Type B pancreatic cell (in vitro differentiated cells): ENCODE measurements around the gene MTMR2. TPM values are rescaled to one million over a fixed set of nuclear protein-coding genes. Genes with fewer than 3 reads are reported as not detected.
"Not testable (repeated sequence)": the region's sequence is repeated elsewhere in the genome, so short reads cannot be mapped to it uniquely, and the experiment has no call there.

Experiments
- DNase-seq: peaks from one replicate; pipeline ENCODE4 v3.0.0; 2021; ENCODE audit warnings: mixed read lengths; ENCODE audit not compliant: unreplicated experiment; ENCODE audit errors: extremely low spot score
- H3K27ac Mint-ChIP-seq: 2 replicates; pipeline ENCODE4 v1.8.0; 2021; ENCODE audit warnings: mild to moderate bottlenecking, mixed read lengths
- H3K27me3 Mint-ChIP-seq: 2 replicates; pipeline ENCODE4 v1.8.0; 2021; ENCODE audit warnings: mixed read lengths
- H3K36me3 Mint-ChIP-seq: 2 replicates; pipeline ENCODE4 v1.8.0; 2021; ENCODE audit warnings: mixed read lengths
- H3K4me1 Mint-ChIP-seq: one replicate; pipeline ENCODE4 v1.8.0; 2021; ENCODE audit warnings: mixed read lengths; ENCODE audit not compliant: unreplicated experiment
- H3K4me3 Mint-ChIP-seq: 2 replicates; pipeline ENCODE4 v1.8.0; 2021; ENCODE audit warnings: mild to moderate bottlenecking, mixed read lengths
- H3K9me3 Mint-ChIP-seq: 2 replicates; pipeline ENCODE4 v1.8.0; 2021; ENCODE audit warnings: mixed read lengths
- total RNA-seq: library from RNA; stranded (reverse); gene quantifications from 2 replicates; pipeline ENCODE4 v1.2.1, GENCODE V29; 2021; ENCODE audit warnings: low replicate concordance
- TF ChIP-seq, protein P1 (sequence below): fragments of 200-600 bp; sonication (generic); conservative IDR thresholded peaks from 2 replicates; pipeline ENCODE4 v1.5.0; 2021; ENCODE audit warnings: antibody characterized with exemption, mild to moderate bottlenecking

MTMR2 gene
- total RNA-seq, 1 donor from 2014 or later = 38.9 TPM

GRCh38 chr11:95816037-95816436 lies 107.9 kb downstream of the MTMR2 start:
- TF ChIP-seq, protein P1, sequence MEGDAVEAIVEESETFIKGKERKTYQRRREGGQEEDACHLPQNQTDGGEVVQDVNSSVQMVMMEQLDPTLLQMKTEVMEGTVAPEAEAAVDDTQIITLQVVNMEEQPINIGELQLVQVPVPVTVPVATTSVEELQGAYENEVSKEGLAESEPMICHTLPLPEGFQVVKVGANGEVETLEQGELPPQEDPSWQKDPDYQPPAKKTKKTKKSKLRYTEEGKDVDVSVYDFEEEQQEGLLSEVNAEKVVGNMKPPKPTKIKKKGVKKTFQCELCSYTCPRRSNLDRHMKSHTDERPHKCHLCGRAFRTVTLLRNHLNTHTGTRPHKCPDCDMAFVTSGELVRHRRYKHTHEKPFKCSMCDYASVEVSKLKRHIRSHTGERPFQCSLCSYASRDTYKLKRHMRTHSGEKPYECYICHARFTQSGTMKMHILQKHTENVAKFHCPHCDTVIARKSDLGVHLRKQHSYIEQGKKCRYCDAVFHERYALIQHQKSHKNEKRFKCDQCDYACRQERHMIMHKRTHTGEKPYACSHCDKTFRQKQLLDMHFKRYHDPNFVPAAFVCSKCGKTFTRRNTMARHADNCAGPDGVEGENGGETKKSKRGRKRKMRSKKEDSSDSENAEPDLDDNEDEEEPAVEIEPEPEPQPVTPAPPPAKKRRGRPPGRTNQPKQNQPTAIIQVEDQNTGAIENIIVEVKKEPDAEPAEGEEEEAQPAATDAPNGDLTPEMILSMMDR = no peak
- Mint-ChIP-seq H3K9me3 (no peaks in the 10 kb centered on the region), H3K36me3 (peaks cover 52% of the 10 kb centered on the region), H3K27me3 (no peaks in the 10 kb centered on the region), H3K4me1 (no peaks in the 10 kb centered on the region), H3K4me3 (no peak overlapping the region), H3K27ac (no peak overlapping the region)
- DNase-seq = no peak

GRCh38 chr11:95811052-95811451 lies 112.9 kb downstream of the MTMR2 start:
- DNase-seq, H3K4me3 Mint-ChIP-seq, H3K4me1 Mint-ChIP-seq, H3K27ac Mint-ChIP-seq, H3K27me3 Mint-ChIP-seq: not testable (repeated sequence)
- H3K9me3 Mint-ChIP-seq = peaks cover 16% of the 10 kb centered on the region
- H3K36me3 Mint-ChIP-seq = peaks cover 50% of the 10 kb centered on the region

- peaks cover 16% of the 10 kb centered on the region for H3K9me3 Mint-ChIP-seq
- H3K27ac Mint-ChIP-seq, H3K4me1 Mint-ChIP-seq, H3K27me3 Mint-ChIP-seq, DNase-seq, H3K4me3 Mint-ChIP-seq: not testable (repeated sequence)
- H3K36me3 Mint-ChIP-seq = peaks cover 56% of the 10 kb centered on the region
Observed at GRCh38 chr11:95806464-95806863, 117.4 kb downstream of the MTMR2 start.

DNA sequence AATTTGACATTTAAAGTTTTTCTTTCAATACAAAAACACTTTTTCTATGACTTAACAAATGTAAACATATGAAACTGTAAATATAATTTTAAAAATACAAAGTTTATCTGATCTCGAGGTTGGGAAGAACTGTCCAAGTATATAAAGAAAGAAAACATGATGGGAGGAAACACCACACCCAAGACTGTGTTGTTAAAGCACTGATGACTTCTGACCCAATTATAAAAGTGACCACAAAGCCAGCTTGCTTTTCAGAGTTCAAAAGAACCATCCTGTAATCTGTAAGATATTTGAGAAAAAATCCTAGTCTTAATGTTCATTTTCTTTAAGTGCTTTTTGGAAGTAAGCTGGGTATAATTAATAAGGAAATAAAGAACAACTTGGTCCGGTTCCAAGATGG lies 118.0 kb downstream of the MTMR2 start:
- peaks cover 57% of the 10 kb centered on the region for H3K36me3 Mint-ChIP-seq
- TF ChIP-seq, protein P1 = no peak
- DNase-seq = no peak
- peaks cover 16% of the 10 kb centered on the region for H3K9me3 Mint-ChIP-seq
- H3K27me3 Mint-ChIP-seq = no peaks in the 10 kb centered on the region
- H3K4me3 Mint-ChIP-seq = no peak overlapping the region
- no peak overlapping the region for H3K27ac Mint-ChIP-seq
- no peaks in the 10 kb centered on the region for H3K4me1 Mint-ChIP-seq

DNA sequence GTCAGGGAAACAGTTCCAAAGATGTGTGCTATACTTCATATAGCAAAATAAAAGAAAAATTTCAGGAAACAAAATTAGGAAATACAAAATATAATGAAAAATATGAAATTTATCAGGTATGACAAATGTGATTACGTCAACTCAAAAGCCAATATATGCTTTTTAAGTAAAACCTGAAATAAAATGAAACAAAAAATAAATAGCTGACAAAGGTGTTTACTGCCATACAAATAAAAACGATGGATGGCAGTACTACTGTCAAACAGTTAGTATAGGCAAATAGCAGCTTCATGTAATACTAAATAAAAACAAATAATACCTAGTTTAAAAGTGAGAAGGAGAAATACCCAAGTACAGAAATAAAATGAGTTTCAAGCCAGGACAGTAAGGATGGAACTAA lies 119.9 kb downstream of the MTMR2 start:
- no peak overlapping the region for H3K27ac Mint-ChIP-seq
- peaks cover 62% of the 10 kb centered on the region for H3K36me3 Mint-ChIP-seq
- H3K4me3 Mint-ChIP-seq = no peak overlapping the region
- no peak for DNase-seq
- H3K27me3 Mint-ChIP-seq = no peaks in the 10 kb centered on the region
- TF ChIP-seq, protein P1 = no peak
- no peaks in the 10 kb centered on the region for H3K4me1 Mint-ChIP-seq
- H3K9me3 Mint-ChIP-seq = peaks cover 10% of the 10 kb centered on the region

GRCh38 chr11:95802806-95803205 lies 121.1 kb downstream of the MTMR2 start:
- Mint-ChIP-seq H3K4me1 (no peaks in the 10 kb centered on the region), H3K9me3 (peaks cover 5% of the 10 kb centered on the region), H3K36me3 (peaks cover 51% of the 10 kb centered on the region), H3K27ac (no peak overlapping the region), H3K4me3 (no peak overlapping the region), H3K27me3 (no peaks in the 10 kb centered on the region)
- no peak for DNase-seq
- TF ChIP-seq, protein P1 = no peak

DNA sequence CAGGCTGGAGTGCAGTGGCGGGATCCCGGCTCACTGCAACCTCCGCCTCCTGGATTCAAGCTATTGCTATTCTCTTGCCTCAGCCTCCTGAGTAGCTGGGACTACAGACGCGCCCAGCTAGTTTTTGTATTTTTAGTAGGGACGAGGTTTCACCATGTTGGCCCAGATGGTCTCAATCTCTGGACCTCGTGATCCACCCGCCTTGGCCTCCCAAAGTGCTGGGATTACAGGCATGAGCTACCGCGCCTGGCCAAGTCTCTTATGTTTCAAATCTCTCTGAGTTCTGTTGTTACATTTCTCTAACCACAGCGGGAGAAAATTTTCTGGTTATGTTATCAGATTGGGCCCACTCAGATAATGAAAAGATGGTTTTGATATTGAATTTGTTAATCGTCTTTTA lies 123.5 kb downstream of the MTMR2 start:
- no peaks in the 10 kb centered on the region for H3K9me3 Mint-ChIP-seq
- no peak overlapping the region for H3K27ac Mint-ChIP-seq
- H3K4me3 Mint-ChIP-seq = no peak overlapping the region
- TF ChIP-seq, protein P1 = no peak
- H3K4me1 Mint-ChIP-seq = peaks cover 9% of the 10 kb centered on the region
- H3K36me3 Mint-ChIP-seq = peaks cover 37% of the 10 kb centered on the region
- H3K27me3 Mint-ChIP-seq = no peaks in the 10 kb centered on the region
- DNase-seq = no peak
